Right atrium auricular region (tissue), 2 donors: Measurements from ENCODE around the gene TAF1. TPM values are rescaled to one million over a fixed set of nuclear protein-coding genes. Genes with fewer than 3 reads are reported as not detected.
"Not testable (repeated sequence)": the region's sequence is repeated elsewhere in the genome, so short reads cannot be mapped to it uniquely, and the experiment has no call there.

Experiments
- DNase-seq: peaks from one replicate; pipeline ENCODE4 v3.0.0-alpha.2; 2019; ENCODE audit warnings: low spot score
- H3K27ac ChIP-seq, 2 donors: fragments of 200-600 bp; sonication (generic); 1 replicate in 1 of 2; 2 replicates in 1 of 2; pipeline ENCODE4 v1.5.1; 2016 to 2019
- H3K27me3 ChIP-seq, 2 donors: fragments of 200-600 bp; sonication (generic); one replicate each; pipeline versions ENCODE4 v1.5.1 to v1.6.0; 2017 to 2019
- H3K36me3 ChIP-seq: fragments of 200-600 bp; sonication (generic); one replicate; pipeline ENCODE4 v1.5.1; 2016
- H3K4me1 ChIP-seq, 2 donors: fragments of 200-600 bp; sonication (generic); one replicate each; pipeline versions ENCODE4 v1.5.1 to v1.6.0; 2017 to 2019
- H3K4me3 ChIP-seq, 2 donors: fragments of 200-600 bp; sonication (generic); 1 replicate in 1 of 2; 2 replicates in 1 of 2; pipeline ENCODE4 v1.5.1; 2017 to 2019; ENCODE audit warnings: mild to moderate bottlenecking in 1 of 2, moderate library complexity in 1 of 2
- H3K9me3 ChIP-seq, 2 donors: fragments of 200-600 bp; sonication (generic); one replicate each; pipeline ENCODE4 v1.5.1; 2019
- total RNA-seq, 2 donors: library from RNA; depleted of rRNA; stranded (reverse); fragments of >200 nt; gene quantifications; one replicate each; pipeline ENCODE4 v1.1.0, GENCODE V29; 2016
- TF ChIP-seq, protein P1 (sequence below), 2 donors: fragments of 200-600 bp; sonication (generic); IDR thresholded peaks; one replicate each; pipeline ENCODE4 v1.5.1; 2019; ENCODE audit warnings: antibody characterized with exemption in 2 of 2

Gene TAF1
- total RNA-seq, 2 donors from 2014 or later, result 17.9 to 19.1 TPM

DNA sequence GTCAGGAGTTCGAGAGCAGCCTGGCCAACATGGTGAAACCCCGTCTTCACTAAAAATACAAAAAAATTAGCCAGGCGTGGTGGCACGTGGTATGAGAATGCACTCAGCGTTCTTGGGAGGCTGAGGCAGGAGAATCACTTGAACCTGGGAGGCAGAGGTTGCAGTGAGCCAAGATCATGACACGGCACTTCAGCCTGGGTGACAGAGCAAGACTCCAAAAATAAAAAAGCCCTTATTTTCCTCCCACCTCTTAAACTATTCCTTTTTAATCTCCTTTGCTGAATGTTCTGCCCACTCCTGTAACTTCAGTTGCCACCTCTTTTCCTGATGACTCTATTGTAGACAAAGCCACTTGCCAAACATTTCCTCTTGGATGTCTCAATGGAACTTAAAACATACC, 72.6 kb downstream of the TAF1 start:
- Histone ChIP-seq H3K4me3 (no peak overlapping the region), H3K27ac (no peak overlapping the region), H3K4me1 (no peaks in the 10 kb centered on the region), H3K36me3 (peaks cover 5% of the 10 kb centered on the region), H3K27me3 (no peaks in the 10 kb centered on the region), H3K9me3 (peaks cover 0 to 5% of the 10 kb centered on the region in 2 donors)
- DNase-seq, result no peak
- TF ChIP-seq, protein P1, sequence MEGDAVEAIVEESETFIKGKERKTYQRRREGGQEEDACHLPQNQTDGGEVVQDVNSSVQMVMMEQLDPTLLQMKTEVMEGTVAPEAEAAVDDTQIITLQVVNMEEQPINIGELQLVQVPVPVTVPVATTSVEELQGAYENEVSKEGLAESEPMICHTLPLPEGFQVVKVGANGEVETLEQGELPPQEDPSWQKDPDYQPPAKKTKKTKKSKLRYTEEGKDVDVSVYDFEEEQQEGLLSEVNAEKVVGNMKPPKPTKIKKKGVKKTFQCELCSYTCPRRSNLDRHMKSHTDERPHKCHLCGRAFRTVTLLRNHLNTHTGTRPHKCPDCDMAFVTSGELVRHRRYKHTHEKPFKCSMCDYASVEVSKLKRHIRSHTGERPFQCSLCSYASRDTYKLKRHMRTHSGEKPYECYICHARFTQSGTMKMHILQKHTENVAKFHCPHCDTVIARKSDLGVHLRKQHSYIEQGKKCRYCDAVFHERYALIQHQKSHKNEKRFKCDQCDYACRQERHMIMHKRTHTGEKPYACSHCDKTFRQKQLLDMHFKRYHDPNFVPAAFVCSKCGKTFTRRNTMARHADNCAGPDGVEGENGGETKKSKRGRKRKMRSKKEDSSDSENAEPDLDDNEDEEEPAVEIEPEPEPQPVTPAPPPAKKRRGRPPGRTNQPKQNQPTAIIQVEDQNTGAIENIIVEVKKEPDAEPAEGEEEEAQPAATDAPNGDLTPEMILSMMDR (IDR thresholded peaks at IDR 0.05), result no peak

DNA sequence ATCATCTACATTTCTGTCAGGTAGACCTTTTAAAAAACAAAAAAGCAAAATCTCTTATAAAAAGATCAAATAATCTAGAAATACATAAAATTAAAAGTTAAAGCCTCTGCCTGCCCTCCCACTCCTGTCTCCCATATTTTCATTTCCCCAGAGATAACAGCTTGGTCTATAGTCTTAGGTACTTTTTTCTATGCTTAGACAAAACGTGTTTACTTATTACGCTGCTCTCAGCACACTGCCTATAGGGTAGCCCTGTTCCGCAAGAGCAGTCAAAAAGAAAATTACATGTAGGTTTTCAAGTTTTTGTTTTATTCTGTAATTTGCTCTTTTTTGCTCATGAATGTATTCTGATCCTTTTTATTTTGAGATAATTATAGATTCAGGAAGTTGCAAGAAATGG, 73.3 kb downstream of the TAF1 start:
- Histone ChIP-seq H3K4me1 (no peaks in the 10 kb centered on the region), H3K27ac (no peak overlapping the region), H3K27me3 (no peaks in the 10 kb centered on the region), H3K4me3 (no peak overlapping the region), H3K9me3 (peaks cover 0 to 5% of the 10 kb centered on the region in 2 donors), H3K36me3 (peaks cover 5% of the 10 kb centered on the region)
- TF ChIP-seq, protein P1 (IDR thresholded peaks at IDR 0.05), result no peak
- DNase-seq, result no peak

DNA sequence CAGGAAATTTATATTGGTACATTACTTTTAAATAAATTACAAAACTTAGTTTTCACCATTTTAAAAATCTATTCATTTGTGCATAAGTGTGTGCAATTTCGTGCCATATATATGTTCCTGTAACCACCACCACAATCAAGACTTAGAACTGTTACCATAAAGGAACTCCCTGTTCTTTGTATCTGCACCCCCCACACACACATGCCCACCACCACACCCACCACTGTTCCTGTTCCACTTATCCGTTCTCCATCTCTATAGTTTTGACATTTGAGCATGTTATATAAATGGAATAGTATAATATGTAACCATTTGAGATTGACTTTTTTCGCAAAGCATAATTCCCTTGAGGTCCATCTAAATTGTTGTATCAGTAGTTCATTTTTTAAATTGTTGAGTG, 73.7 kb downstream of the TAF1 start:
- no peak overlapping the region for H3K4me3 ChIP-seq
- H3K27ac ChIP-seq, result no peak overlapping the region
- H3K4me1 ChIP-seq, result no peaks in the 10 kb centered on the region
- peaks cover 0 to 5% of the 10 kb centered on the region in 2 donors for H3K9me3 ChIP-seq
- no peaks in the 10 kb centered on the region for H3K27me3 ChIP-seq
- TF ChIP-seq, protein P1 (IDR thresholded peaks at IDR 0.05), result no peak
- no peak for DNase-seq
- H3K36me3 ChIP-seq, result peaks cover 5% of the 10 kb centered on the region

DNA sequence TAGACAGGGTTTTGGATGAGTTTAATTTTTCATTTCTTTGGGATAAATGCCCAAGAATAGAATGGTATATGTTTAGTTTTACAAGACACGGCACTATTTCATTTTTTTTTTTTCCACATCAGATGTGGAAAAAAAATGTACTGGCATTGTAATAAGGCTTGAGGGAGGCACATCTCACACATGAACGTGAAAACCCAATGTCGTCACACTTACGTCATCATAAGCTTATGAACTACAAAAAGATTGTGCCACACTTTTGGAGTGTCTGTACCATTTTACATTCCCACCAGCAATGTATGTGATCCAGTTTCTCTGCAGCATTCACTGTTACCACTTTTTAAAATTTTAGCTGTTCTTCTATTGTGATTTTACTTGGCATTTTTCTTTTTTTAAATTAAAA, 74.2 kb downstream of the TAF1 start:
- H3K4me1 ChIP-seq, result no peaks in the 10 kb centered on the region
- H3K27ac ChIP-seq, result no peak overlapping the region
- H3K4me3 ChIP-seq, result no peak overlapping the region
- H3K36me3 ChIP-seq, result peaks cover 5% of the 10 kb centered on the region
- peaks cover 0 to 5% of the 10 kb centered on the region in 2 donors for H3K9me3 ChIP-seq
- no peaks in the 10 kb centered on the region for H3K27me3 ChIP-seq
- DNase-seq, result no peak
- TF ChIP-seq, protein P1 (IDR thresholded peaks at IDR 0.05), result no peak

DNA sequence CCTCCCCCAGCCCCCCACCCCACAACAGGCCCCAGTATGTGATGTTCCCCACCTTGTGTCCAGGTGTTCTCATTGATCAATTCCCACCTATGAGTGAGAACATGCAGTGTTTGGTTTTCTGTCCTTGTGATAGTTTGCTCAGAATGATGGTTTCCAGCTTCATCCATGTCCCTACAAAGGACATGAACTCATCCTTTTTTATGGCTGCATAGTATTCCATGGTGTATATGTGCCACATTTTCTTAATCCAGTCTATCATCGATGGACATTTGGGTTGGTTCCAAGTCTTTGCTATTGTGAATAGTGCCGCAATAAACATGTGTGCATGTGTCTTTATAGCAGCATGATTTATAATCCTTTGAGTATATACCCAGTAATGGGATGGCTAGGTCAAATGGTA, 75.7 kb downstream of the TAF1 start:
- H3K4me1 ChIP-seq, H3K27me3 ChIP-seq, H3K36me3 ChIP-seq, H3K9me3 ChIP-seq, H3K27ac ChIP-seq, H3K4me3 ChIP-seq, DNase-seq: not testable (repeated sequence)

DNA sequence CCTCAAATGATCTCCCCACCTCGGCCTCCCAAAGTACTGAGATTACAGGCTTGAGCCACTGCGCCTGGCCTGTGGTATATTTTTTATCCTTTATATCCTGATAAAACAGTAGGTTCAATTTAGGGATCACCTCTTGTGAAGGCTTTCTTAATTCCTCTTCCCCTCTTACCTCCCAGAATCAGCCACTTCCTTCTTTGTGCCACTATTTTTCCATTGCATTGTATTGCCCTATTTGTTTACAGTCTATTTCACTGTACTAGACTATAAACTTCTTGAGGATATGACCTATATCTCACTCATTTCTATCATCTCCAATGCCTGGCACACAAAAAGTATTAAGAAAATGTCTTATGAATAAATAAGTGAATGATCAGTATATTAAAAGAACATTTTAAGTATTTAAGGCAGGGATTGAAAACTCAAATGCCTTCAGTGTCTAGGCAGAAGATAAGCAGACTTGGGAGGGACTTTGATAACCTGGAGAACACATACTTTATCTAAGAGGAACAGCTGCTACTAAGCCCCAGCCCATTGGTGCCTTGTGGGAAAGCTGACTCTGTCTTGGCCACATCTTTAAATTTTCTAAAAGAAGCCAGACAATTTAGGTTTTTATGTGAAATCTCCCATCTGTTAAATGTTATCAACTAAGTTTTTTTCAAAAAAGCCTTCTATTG, 84.4 kb downstream of the TAF1 start:
- DNase-seq, result no peak
- Histone ChIP-seq H3K36me3 (peaks cover 1% of the 10 kb centered on the region), H3K27ac (no peak overlapping the region), H3K4me3 (no peak overlapping the region), H3K27me3 (no peaks in the 10 kb centered on the region), H3K9me3 (no peaks in the 10 kb centered on the region), H3K4me1 (no peaks in the 10 kb centered on the region)
- TF ChIP-seq, protein P1 (IDR thresholded peaks at IDR 0.05), result no peak

DNA sequence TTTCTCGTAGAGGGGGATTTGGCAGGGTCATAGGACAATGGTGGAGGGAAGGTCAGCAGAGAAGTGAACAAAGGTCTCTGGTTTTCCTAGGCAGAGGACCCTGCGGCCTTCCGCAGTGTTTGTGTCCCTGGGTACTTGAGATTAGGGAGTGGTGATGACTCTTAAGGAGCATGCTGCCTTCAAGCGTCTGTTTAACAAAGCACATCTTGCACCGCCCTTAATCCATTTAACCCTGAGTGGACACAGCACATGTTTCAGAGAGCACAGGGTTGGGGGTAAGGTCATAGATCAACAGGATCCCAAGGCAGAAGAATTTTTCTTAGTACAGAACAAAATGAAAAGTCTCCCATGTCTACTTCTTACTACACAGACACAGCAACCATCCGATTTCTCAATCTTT, 85.4 kb downstream of the TAF1 start:
- H3K36me3 ChIP-seq, H3K27me3 ChIP-seq, H3K4me3 ChIP-seq: not testable (repeated sequence)

More for the DNA sequence above, 85.4 kb downstream of the TAF1 start:
- DNase-seq, H3K27ac ChIP-seq, H3K9me3 ChIP-seq, H3K4me1 ChIP-seq: not testable (repeated sequence)
